Upper lobe of left lung (tissue), 4 donors: Measurements from ENCODE around the gene HSP90AB1.

Experiments used
- EP300 ChIP-seq, 4 donors: sonication (generic); formaldehyde crosslinking; IDR thresholded peaks; one replicate each; pipeline ENCODE4 v1.5.1; 2017; ENCODE audit warnings: antibody characterized with exemption in 4 of 4, control low read depth in 2 of 4
- POLR2A ChIP-seq, 4 donors: fragments of 450-650 bp; IDR thresholded peaks; one replicate each; pipeline ENCODE4 v1.5.1; 2016 to 2017; ENCODE audit warnings: antibody characterized with exemption in 4 of 4, mild to moderate bottlenecking in 2 of 4
- POLR2AphosphoS5 ChIP-seq, 2 donors: sonication (generic); formaldehyde crosslinking; IDR thresholded peaks; one replicate each; pipeline ENCODE4 v1.5.1; 2017; ENCODE audit warnings: antibody characterized with exemption in 2 of 2
- TF ChIP-seq, protein P1 (sequence below), 6 experiments: fragments of 450-650 bp in 4 of 6; fragments of 200-600 bp in 2 of 6; sonication (generic) in 2 of 6; IDR thresholded peaks; one replicate each; pipeline ENCODE4 v1.5.1; 2016 to 2019; ENCODE audit warnings: antibody characterized with exemption in 6 of 6

DNA sequence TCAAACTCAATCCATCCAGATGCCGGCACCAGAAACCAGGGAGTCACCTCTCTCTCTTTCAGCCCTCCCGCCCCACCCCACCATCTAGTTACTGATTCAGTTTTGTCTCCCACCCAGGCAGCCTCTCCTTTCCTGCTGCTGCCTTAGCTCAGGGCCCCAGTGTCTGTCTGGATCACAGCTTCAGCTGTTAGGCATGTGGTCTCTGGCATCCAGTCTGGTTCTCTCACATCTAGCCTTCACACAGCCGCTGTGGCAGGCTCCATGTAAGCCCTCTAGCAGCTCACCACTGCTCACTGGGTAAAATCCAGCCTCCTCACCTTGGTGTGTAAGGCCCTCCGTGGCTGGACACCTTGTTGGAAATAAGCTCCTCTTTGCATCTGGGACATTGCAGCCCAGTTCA lies 44.9 kb downstream of the HSP90AB1 start:
- TF ChIP-seq, protein P1, sequence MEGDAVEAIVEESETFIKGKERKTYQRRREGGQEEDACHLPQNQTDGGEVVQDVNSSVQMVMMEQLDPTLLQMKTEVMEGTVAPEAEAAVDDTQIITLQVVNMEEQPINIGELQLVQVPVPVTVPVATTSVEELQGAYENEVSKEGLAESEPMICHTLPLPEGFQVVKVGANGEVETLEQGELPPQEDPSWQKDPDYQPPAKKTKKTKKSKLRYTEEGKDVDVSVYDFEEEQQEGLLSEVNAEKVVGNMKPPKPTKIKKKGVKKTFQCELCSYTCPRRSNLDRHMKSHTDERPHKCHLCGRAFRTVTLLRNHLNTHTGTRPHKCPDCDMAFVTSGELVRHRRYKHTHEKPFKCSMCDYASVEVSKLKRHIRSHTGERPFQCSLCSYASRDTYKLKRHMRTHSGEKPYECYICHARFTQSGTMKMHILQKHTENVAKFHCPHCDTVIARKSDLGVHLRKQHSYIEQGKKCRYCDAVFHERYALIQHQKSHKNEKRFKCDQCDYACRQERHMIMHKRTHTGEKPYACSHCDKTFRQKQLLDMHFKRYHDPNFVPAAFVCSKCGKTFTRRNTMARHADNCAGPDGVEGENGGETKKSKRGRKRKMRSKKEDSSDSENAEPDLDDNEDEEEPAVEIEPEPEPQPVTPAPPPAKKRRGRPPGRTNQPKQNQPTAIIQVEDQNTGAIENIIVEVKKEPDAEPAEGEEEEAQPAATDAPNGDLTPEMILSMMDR (IDR thresholded peaks at IDR 0.05), result no peak
- TF ChIP-seq POLR2A (IDR thresholded peaks at IDR 0.05) (no peak), POLR2AphosphoS5 (IDR thresholded peaks at IDR 0.05) (no peak), EP300 (IDR thresholded peaks at IDR 0.05) (no peak)
